Fibroblast of lung (primary cell): Measurements from ENCODE around the gene BABAM2.

Source experiments
- EZH2 ChIP-seq: IDR thresholded peaks from 2 replicates; pipeline ENCODE4 v1.5.1; 2012; ENCODE audit warnings: low read length, control low read depth, mild to moderate bottlenecking; ENCODE audit errors: missing control alignments
- TF ChIP-seq, protein P1 (sequence below), 2 donors: IDR thresholded peaks in 1 of 2; conservative IDR thresholded peaks in 1 of 2; 1 replicate in 1 of 2; 2 replicates in 1 of 2; pipeline ENCODE4 v1.5.1; 2011 to 2012; ENCODE audit warnings: low read length in 2 of 2, control low read depth in 1 of 2, inconsistent platforms in 1 of 2, low read depth in 1 of 2, mild to moderate bottlenecking in 1 of 2

DNA sequence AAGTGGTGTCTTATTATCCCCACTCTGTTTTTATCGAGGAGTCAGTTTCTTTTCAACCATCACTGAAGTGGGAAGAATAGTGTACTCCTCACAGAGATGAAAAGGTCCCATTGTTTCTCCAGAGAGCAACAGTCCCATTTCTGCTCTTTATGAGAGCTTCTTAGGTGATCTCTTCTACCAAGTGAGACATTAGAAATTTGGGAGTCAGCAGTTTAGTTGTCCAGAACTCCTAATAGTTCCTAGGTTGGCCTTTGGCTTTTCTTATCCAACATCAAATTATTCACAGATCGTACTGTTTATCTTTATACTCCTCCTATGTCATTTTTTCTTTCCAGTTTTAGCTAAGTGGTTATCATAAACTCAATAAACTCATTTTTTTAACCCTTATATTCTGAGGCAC is 213.1 kb downstream of the BABAM2 start:
- TF ChIP-seq, protein P1, sequence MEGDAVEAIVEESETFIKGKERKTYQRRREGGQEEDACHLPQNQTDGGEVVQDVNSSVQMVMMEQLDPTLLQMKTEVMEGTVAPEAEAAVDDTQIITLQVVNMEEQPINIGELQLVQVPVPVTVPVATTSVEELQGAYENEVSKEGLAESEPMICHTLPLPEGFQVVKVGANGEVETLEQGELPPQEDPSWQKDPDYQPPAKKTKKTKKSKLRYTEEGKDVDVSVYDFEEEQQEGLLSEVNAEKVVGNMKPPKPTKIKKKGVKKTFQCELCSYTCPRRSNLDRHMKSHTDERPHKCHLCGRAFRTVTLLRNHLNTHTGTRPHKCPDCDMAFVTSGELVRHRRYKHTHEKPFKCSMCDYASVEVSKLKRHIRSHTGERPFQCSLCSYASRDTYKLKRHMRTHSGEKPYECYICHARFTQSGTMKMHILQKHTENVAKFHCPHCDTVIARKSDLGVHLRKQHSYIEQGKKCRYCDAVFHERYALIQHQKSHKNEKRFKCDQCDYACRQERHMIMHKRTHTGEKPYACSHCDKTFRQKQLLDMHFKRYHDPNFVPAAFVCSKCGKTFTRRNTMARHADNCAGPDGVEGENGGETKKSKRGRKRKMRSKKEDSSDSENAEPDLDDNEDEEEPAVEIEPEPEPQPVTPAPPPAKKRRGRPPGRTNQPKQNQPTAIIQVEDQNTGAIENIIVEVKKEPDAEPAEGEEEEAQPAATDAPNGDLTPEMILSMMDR (conservative IDR thresholded peaks at IDR 0.05 in 1 of 2, IDR thresholded peaks at IDR 0.05 in 1 of 2; ENCODE audit: low read depth in 1 of 2, low read length in 2 of 2): no peak
- no peak for TF ChIP-seq EZH2
